Measurements from ENCODE around the gene CA5B. TPM values are rescaled to one million over a fixed set of nuclear protein-coding genes. Genes with fewer than 3 reads are reported as not detected.

CA5B gene
- total and polyA plus RNA-seq, 2 donors (not counting 1 experiment from before 2014, with no cell fraction given) = 17.2 to 25.1 TPM

GRCh38 chrX:15825936-15826335 is 87.9 kb downstream of the CA5B start:
- Histone ChIP-seq H4K20me1 (ENCODE audit: control insufficient read depth, insufficient read depth, low read length, poor library complexity, severe bottlenecking) (no peaks in the 10 kb centered on the region), H2AFZ (ENCODE audit: insufficient read depth, low read depth, low read length, poor library complexity, severe bottlenecking) (no peak overlapping the region), H3K9ac (ENCODE audit: low read length) (no peak overlapping the region), H3K9me3 (ENCODE audit: control extremely low read depth in 1 of 3, control insufficient read depth in 2 of 3, insufficient read depth in 1 of 3, low read length in 2 of 3) (no peaks in the 10 kb centered on the region), H3K4me2 (replicated peaks; ENCODE audit: low read depth, low read length, poor library complexity, severe bottlenecking) (no peak overlapping the region), H3K79me2 (ENCODE audit: control insufficient read depth, insufficient read depth, low read length) (no peaks in the 10 kb centered on the region), H3K27me3 (replicated peaks in 1 of 4; ENCODE audit: control extremely low read depth in 1 of 4, control insufficient read depth in 3 of 4, insufficient read depth in 4 of 4, low read length in 3 of 4) (no peaks in the 10 kb centered on the region), H3K4me1 (ENCODE audit: control insufficient read depth in 2 of 2, insufficient read depth in 2 of 2, low read length in 2 of 2) (no peaks in the 10 kb centered on the region), H3K27ac (ENCODE audit: low read length in 2 of 2) (no peak overlapping the region), H3K4me3 (ENCODE audit: control extremely low read depth in 1 of 5, extremely low read depth in 1 of 5, insufficient read depth in 1 of 5, low read depth in 2 of 5, low read length in 4 of 5) (no peak overlapping the region), H3K36me3 (replicated peaks in 1 of 2; ENCODE audit: control extremely low read depth in 1 of 2, control insufficient read depth in 1 of 2, extremely low read depth in 1 of 2, insufficient read depth in 2 of 2, low read length in 1 of 2) (peaks cover 0 to 17% of the 10 kb centered on the region in 2 experiments)
- ChIA-PET POLR2A (no interaction called here), CTCF (no interaction called here)
- intact Hi-C loops (cut with micrococcal nuclease) = no loop called here
- Mint-ChIP-seq H3K9me3 (ENCODE audit: insufficient read depth) (no peaks in the 10 kb centered on the region), H3K27ac (no peak overlapping the region), H3K4me1 (no peaks in the 10 kb centered on the region), H3K27me3 (no peaks in the 10 kb centered on the region), H3K4me3 (no peak overlapping the region)
- ATAC-seq (ENCODE audit: low read depth) = no peak
- WGBS (ENCODE audit: insufficient coverage) = no CpG with 5 or more reads among the region's 5 CpGs
- no peak for DNase-seq
- TF ChIP-seq CTCF (IDR thresholded peaks at IDR 0.05) (no peak), EZH2 (IDR thresholded peaks at IDR 0.05; ENCODE audit: borderline replicate concordance, insufficient read depth, low read depth, low read length, poor library complexity, severe bottlenecking) (no peak)

GRCh38 chrX:15829217-15829616 is 91.1 kb downstream of the CA5B start:
- WGBS (ENCODE audit: insufficient coverage) = no CpG with 5 or more reads among the region's 1 CpG

More at GRCh38 chrX:15829217-15829616, 91.1 kb downstream of the CA5B start:
- no peak overlapping the region for H3K4me2 ChIP-seq (replicated peaks; ENCODE audit: low read depth, low read length, poor library complexity, severe bottlenecking)
- no peak overlapping the region for H3K9ac ChIP-seq (ENCODE audit: low read length)
- H3K27me3 ChIP-seq (replicated peaks in 1 of 4; ENCODE audit: control extremely low read depth in 1 of 4, control insufficient read depth in 3 of 4, insufficient read depth in 4 of 4, low read length in 3 of 4) = no peaks in the 10 kb centered on the region
- Mint-ChIP-seq H3K4me1 (peaks cover 9% of the 10 kb centered on the region), H3K27me3 (no peaks in the 10 kb centered on the region), H3K9me3 (ENCODE audit: insufficient read depth) (no peaks in the 10 kb centered on the region), H3K27ac (no peak overlapping the region), H3K4me3 (no peak overlapping the region)
- no peak for TF ChIP-seq CTCF (IDR thresholded peaks at IDR 0.05)
- no peak for TF ChIP-seq EZH2 (IDR thresholded peaks at IDR 0.05; ENCODE audit: borderline replicate concordance, insufficient read depth, low read depth, low read length, poor library complexity, severe bottlenecking)
- no peaks in the 10 kb centered on the region for H4K20me1 ChIP-seq (ENCODE audit: control insufficient read depth, insufficient read depth, low read length, poor library complexity, severe bottlenecking)
- no peaks in the 10 kb centered on the region for H3K79me2 ChIP-seq (ENCODE audit: control insufficient read depth, insufficient read depth, low read length)
- intact Hi-C loops (cut with micrococcal nuclease) = no loop called here
- DNase-seq (no peak), ATAC-seq (ENCODE audit: low read depth) (no peak)
- POLR2A ChIA-PET = no interaction called here
- H2AFZ ChIP-seq (ENCODE audit: insufficient read depth, low read depth, low read length, poor library complexity, severe bottlenecking) = no peak overlapping the region
- H3K4me3 ChIP-seq (ENCODE audit: control extremely low read depth in 1 of 5, extremely low read depth in 1 of 5, insufficient read depth in 1 of 5, low read depth in 2 of 5, low read length in 4 of 5) = no peak overlapping the region
- no peak overlapping the region for H3K27ac ChIP-seq (ENCODE audit: low read length in 2 of 2)
- CTCF ChIA-PET = no interaction called here
- no peaks in the 10 kb centered on the region for H3K9me3 ChIP-seq (ENCODE audit: control extremely low read depth in 1 of 3, control insufficient read depth in 2 of 3, insufficient read depth in 1 of 3, low read length in 2 of 3)
- peaks cover 0 to 7% of the 10 kb centered on the region in 2 experiments for H3K36me3 ChIP-seq (replicated peaks in 1 of 2; ENCODE audit: control extremely low read depth in 1 of 2, control insufficient read depth in 1 of 2, extremely low read depth in 1 of 2, insufficient read depth in 2 of 2, low read length in 1 of 2)
- H3K4me1 ChIP-seq (ENCODE audit: control insufficient read depth in 2 of 2, insufficient read depth in 2 of 2, low read length in 2 of 2) = peaks cover 0 to 3% of the 10 kb centered on the region in 2 donors
